GM10266 (cell line): ENCODE results near the gene GCM1.

Experiments
- DNase-seq: peaks from one replicate; pipeline ENCODE4 v3.0.0; 2012; ENCODE audit errors: extremely low spot score
- CTCF ChIP-seq: IDR thresholded peaks from 2 replicates; pipeline ENCODE4 v1.5.1; 2012; ENCODE audit warnings: mild to moderate bottlenecking, low read depth; ENCODE audit not compliant: control insufficient read depth, insufficient read depth; ENCODE audit errors: missing control alignments

GCM1 gene

GRCh38 chr6:53100561-53100960 lies 48.1 kb downstream of the GCM1 start:
- TF ChIP-seq CTCF, result no peak

GRCh38 chr6:53095716-53096115 lies 52.9 kb downstream of the GCM1 start:
- DNase-seq, result no peak
- TF ChIP-seq CTCF, result no peak

More at GRCh38 chr6:53100561-53100960, 48.1 kb downstream of the GCM1 start:
- DNase-seq, result no peak

GRCh38 chr6:53095270-53095669 lies 53.4 kb downstream of the GCM1 start:
- DNase-seq, result no peak
- no peak for TF ChIP-seq CTCF

- TF ChIP-seq CTCF, result no peak
- no peak for DNase-seq
Measured at GRCh38 chr6:53090576-53090975, 58.1 kb downstream of the GCM1 start.

- no peak for DNase-seq
- no peak for TF ChIP-seq CTCF
Measured at GRCh38 chr6:53089948-53090347, 58.7 kb downstream of the GCM1 start.

GRCh38 chr6:53086302-53086701 lies 62.3 kb downstream of the GCM1 start:
- no peak for DNase-seq
- TF ChIP-seq CTCF, result no peak

- no peak for TF ChIP-seq CTCF
- no peak for DNase-seq
Measured at GRCh38 chr6:53080813-53081212, 67.8 kb downstream of the GCM1 start.
